ENCODE data around the gene DGCR8. TPM values are rescaled to one million over a fixed set of nuclear protein-coding genes. Genes with fewer than 3 reads are reported as not detected.
A peak's percentile ranks its signal among the peaks of the same experiment; 100 is the strongest.

Gene DGCR8
- total RNA-seq, 1 experiment from 2014 or later, result 87.2 TPM

- DNase-seq (ENCODE audit: low spot score), result no peak
Measured at GRCh38 chr22:20108757-20109230, 28.8 kb downstream of the DGCR8 start.

GRCh38 chr22:20109411-20110358 lies 29.6 kb downstream of the DGCR8 start:
- DNase-seq (ENCODE audit: low spot score), result no peak

GRCh38 chr22:20110359-20110985 lies 30.4 kb downstream of the DGCR8 start:
- no peak for DNase-seq (ENCODE audit: low spot score)

GRCh38 chr22:20111045-20111688 lies 31.1 kb downstream of the DGCR8 start:
- DNase-seq (ENCODE audit: low spot score), result peak; percentile 78

- peak; percentile 17 for DNase-seq (ENCODE audit: low spot score)
Measured at GRCh38 chr22:20111689-20112622, 31.9 kb downstream of the DGCR8 start.

GRCh38 chr22:20112623-20113511 lies 32.8 kb downstream of the DGCR8 start:
- no peak for DNase-seq (ENCODE audit: low spot score)

GRCh38 chr22:20113551-20114310 lies 33.7 kb downstream of the DGCR8 start:
- no peak for DNase-seq (ENCODE audit: low spot score)

- no peak for DNase-seq (ENCODE audit: low spot score)
Measured at GRCh38 chr22:20114506-20115475, 34.8 kb downstream of the DGCR8 start.

GRCh38 chr22:20115691-20116375 lies 35.8 kb downstream of the DGCR8 start, which contains the start of gene RANBP1:
Gene RANBP1 (plus strand): TSS chr22:20116104. CDS start chr22:20116185, 81 bp downstream.
- DNase-seq (ENCODE audit: low spot score), result no peak

- no peak for DNase-seq (ENCODE audit: low spot score)
Measured at GRCh38 chr22:20116376-20116950, 36.4 kb downstream of the DGCR8 start.

- DNase-seq (ENCODE audit: low spot score), result peak; percentile 100
Measured at GRCh38 chr22:20116951-20117632, 37.1 kb downstream of the DGCR8 start, which contains the start of gene TRMT2A. Gene TRMT2A (minus strand): TSS chr22:20117226. CDS start chr22:20116906, 320 bp downstream.

- peak; percentile 73 for DNase-seq (ENCODE audit: low spot score)
Measured at GRCh38 chr22:20117633-20118299, 37.7 kb downstream of the DGCR8 start.

- peak; percentile 31 for DNase-seq (ENCODE audit: low spot score)
Measured at GRCh38 chr22:20118300-20119020, 38.4 kb downstream of the DGCR8 start.

GRCh38 chr22:20121856-20122415 lies 41.9 kb downstream of the DGCR8 start:
- no peak for DNase-seq (ENCODE audit: low spot score)
